SK-N-MC (cell line): ENCODE results near the gene GTF2F2.

Experiments
- EZH2 ChIP-seq: fragments of 200-600 bp; sonication (generic); IDR thresholded peaks from one replicate; pipeline ENCODE4 v1.6.1; 2017; ENCODE audit warnings: antibody characterized with exemption
- POLR2AphosphoS5 ChIP-seq: IDR thresholded peaks from 2 replicates; pipeline ENCODE4 v1.6.1; 2012; ENCODE audit warnings: mild to moderate bottlenecking, low read depth, low read length, borderline replicate concordance

DNA sequence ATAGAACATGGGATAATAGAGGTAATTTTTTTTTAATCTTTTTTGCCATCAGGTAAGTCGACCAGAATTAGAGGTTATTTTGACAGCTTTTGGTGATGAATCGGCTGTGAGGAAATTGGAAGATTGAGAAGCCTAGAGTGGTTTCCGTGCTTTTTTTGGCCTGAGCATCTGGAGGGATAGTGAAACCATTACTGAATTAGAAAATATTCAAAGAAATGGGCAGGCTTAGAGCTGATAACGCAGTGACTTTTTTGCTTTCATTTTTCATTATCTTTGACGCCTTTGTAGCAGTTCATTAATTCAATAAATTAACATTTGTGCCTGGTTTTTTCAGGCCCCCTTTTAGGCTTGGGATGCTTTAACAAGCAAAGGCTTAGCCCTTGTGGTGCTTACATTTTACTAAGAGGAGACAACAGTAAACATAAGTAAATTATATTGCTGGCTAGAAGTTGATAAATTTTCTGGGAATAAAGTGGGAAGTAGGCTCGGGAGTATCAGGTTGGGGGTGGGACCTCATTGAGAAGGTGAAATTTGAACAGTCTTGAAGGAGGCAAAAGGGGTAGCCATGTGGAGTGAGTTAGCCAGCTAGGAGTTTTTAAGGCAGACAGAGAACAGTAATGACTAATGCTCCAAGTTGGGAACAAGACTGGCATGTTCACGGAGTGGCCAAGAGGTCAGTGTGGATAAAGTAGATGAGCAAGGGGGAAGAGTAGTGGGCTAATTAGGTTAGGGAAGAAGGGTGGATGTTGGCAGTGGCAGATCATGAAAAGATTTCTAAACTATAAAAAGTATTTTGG, 36.5 kb downstream of the GTF2F2 start:
- TF ChIP-seq POLR2AphosphoS5, result no peak
- no peak for TF ChIP-seq EZH2
